Thyroid gland (tissue), 4 donors: Measurements from ENCODE around the gene CDK9. TPM values are rescaled to one million over a fixed set of nuclear protein-coding genes. Genes with fewer than 3 reads are reported as not detected.
"Not testable (repeated sequence)": the region's sequence is repeated elsewhere in the genome, so short reads cannot be mapped to it uniquely, and the experiment has no call there.

ENCODE experiments used
- DNase-seq, 2 donors: peaks; one replicate each; pipeline ENCODE4 v3.0.0-alpha.2; 2019
- H3K27ac ChIP-seq, 3 donors: fragments of 200-600 bp; sonication (generic); 1 replicate in 2 of 3; 2 replicates in 1 of 3; pipeline ENCODE4 v1.5.1; 2016 to 2019; ENCODE audit warnings: mild to moderate bottlenecking in 1 of 3, moderate library complexity in 1 of 3
- H3K27me3 ChIP-seq: fragments of 200-600 bp; sonication (generic); one replicate; pipeline ENCODE4 v1.5.1; 2019
- H3K36me3 ChIP-seq, 2 donors: fragments of 200-600 bp; sonication (generic); one replicate each; pipeline ENCODE4 v1.5.1; 2016 to 2019
- H3K4me1 ChIP-seq, 2 donors: fragments of 200-600 bp; sonication (generic); one replicate each; pipeline ENCODE4 v1.5.1; 2017 to 2019
- H3K4me3 ChIP-seq, 3 donors: fragments of 200-600 bp; sonication (generic); replicated peaks in 1 of 3; 1 replicate in 2 of 3; 2 replicates in 1 of 3; pipeline ENCODE4 v1.5.1; 2016; ENCODE audit warnings: mild to moderate bottlenecking in 1 of 3
- H3K9me3 ChIP-seq: fragments of 200-600 bp; sonication (generic); one replicate; pipeline ENCODE4 v1.5.1; 2017
- CTCF ChIP-seq, 6 experiments: fragments of 200-600 bp in 3 of 6; fragments of 450-650 bp in 3 of 6; sonication (generic) in 3 of 6; IDR thresholded peaks; one replicate each; pipeline ENCODE4 v1.5.1; 2016 to 2019; ENCODE audit warnings: antibody characterized with exemption in 6 of 6, mild to moderate bottlenecking in 2 of 6, inconsistent platforms in 1 of 6, moderate library complexity in 1 of 6
- POLR2A ChIP-seq, 2 donors: fragments of 450-650 bp; IDR thresholded peaks; one replicate each; pipeline ENCODE4 v1.6.1; 2017; ENCODE audit warnings: antibody characterized with exemption in 2 of 2, mild to moderate bottlenecking in 2 of 2, moderate library complexity in 1 of 2
- WGBS, 2 donors: methylation state at CpG; one replicate each; pipeline ENCODE4 v1.1.5; 2017; 5-methylcytosine and 5-hydroxymethylcytosine counted together
- intact Hi-C: fragments of 100-400 bp; cut with DNase I; formaldehyde crosslinking; loops from one replicate; pipeline ENCODE4 v1.15.1; 2023
- total RNA-seq, 4 donors: library from RNA; depleted of rRNA; stranded (reverse); fragments of >200 nt; gene quantifications; one replicate each; pipeline ENCODE4 v1.2.3, GENCODE V29; 2016

CDK9 gene
- total RNA-seq, 4 donors from 2014 or later = 47.5 to 85.2 (median 78.3) TPM

- H3K9me3 ChIP-seq = no peaks in the 10 kb centered on the region
- intact Hi-C loops = no loop called here
- WGBS, 2 donors = 60 to 74% methylated on average over 5 to 15 of the region's 17 CpGs
- peak overlapping the region in 2 of 3 donors; percentile 28 to 36 for H3K27ac ChIP-seq
- no peaks in the 10 kb centered on the region for H3K27me3 ChIP-seq
- no peaks in the 10 kb centered on the region for H3K36me3 ChIP-seq
- TF ChIP-seq CTCF (IDR thresholded peaks at IDR 0.05) (no peak), POLR2A (IDR thresholded peaks at IDR 0.05) (no peak)
- H3K4me1 ChIP-seq = peaks cover 0 to 19% of the 10 kb centered on the region in 2 donors
- no peak for DNase-seq
- no peak overlapping the region for H3K4me3 ChIP-seq
Observed at GRCh38 chr9:127779136-127779981, 6.5 kb upstream of the CDK9 start.

DNA sequence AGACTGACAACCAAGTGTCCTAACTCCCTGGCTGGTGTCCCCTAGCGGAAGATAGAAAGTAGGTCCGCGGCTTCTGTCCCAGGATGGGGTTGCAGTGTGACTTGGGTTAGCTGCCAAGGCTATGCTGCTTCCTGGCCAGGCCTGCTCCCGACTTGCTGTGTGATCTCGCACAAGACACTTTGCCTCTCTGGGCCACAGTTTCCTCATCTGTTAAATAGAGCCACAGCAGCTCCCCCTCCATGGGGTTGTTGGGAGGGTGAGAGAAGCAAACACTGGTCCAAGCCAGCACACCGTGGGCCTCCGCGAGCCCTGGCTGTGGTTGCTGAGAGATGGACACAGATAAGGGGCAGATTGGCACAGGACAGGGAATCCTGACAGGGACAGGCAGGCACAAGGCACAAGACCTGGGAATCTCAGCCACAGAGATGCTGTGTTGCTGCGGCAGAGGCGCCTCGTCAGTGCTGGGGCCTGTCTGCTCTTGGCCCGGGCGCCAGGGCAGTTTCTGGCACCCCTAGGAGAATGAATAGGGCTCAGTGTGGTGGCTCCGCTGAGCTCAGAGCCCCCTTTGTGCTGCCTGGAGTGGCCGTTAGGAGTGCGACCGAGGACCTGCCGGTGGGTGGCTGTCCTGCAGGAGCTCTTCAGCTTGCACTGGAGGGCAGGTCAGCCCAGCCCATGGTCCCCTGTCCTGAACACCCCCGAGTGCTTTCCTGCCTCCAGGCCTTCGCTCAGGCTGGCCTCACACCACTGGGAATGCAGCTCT is 5.5 kb upstream of the CDK9 start:
- Histone ChIP-seq H3K4me3 (no peak overlapping the region), H3K27me3 (no peaks in the 10 kb centered on the region), H3K4me1 (peaks cover 0 to 23% of the 10 kb centered on the region in 2 donors), H3K27ac (no peak overlapping the region), H3K36me3 (no peaks in the 10 kb centered on the region), H3K9me3 (no peaks in the 10 kb centered on the region)
- TF ChIP-seq POLR2A (IDR thresholded peaks at IDR 0.05) = no peak
- 71 to 74% methylated on average over 14 to 15 of the region's 20 CpGs for WGBS, 2 donors
- DNase-seq = no peak
- intact Hi-C loops = loop anchor here (5.0 to 10.0 kb wide), 3 partner anchors 43 to 188 kb away; partner anchors contain the start of gene TOR2A

DNA sequence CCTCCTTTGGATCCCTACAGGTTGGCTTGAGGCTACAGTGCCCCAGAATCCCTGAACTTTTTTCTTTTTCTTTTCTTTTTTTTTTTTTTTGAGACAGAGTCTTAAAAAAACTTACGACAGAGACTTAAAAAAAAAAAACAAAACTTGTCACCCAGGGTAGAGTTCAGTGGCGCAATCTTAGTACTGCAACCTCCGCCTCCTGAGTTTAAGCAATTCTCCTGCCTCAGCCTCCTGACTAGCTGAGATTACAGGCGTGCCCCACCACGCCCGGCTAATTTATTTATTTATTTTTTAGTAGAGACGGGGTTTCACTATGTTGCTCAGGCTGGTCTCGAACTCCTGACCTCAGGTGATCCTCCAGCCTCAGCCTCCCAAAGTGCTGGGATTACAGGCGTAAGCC is 4.9 kb upstream of the CDK9 start:
- H3K4me3 ChIP-seq, H3K9me3 ChIP-seq, H3K27me3 ChIP-seq, H3K27ac ChIP-seq, DNase-seq, H3K36me3 ChIP-seq: not testable (repeated sequence)
- peaks cover 0 to 23% of the 10 kb centered on the region in 2 donors for H3K4me1 ChIP-seq
- WGBS, 2 donors = 91 to 96% methylated on average over 9 of the region's 9 CpGs
- intact Hi-C loops = loop anchor here (5.0 to 10.0 kb wide), 3 partner anchors 44 to 189 kb away; partner anchors contain the start of gene TOR2A

- no peaks in the 10 kb centered on the region for H3K27me3 ChIP-seq
- H3K9me3 ChIP-seq = no peaks in the 10 kb centered on the region
- intact Hi-C loops = loop anchor here (5.0 to 10.0 kb wide), 3 partner anchors 45 to 190 kb away; partner anchors contain the start of gene TOR2A
- no peak overlapping the region for H3K27ac ChIP-seq
- peaks cover 3 to 25% of the 10 kb centered on the region in 2 donors for H3K4me1 ChIP-seq
- H3K4me3 ChIP-seq = no peak overlapping the region
- no peak for DNase-seq
- no peaks in the 10 kb centered on the region for H3K36me3 ChIP-seq
- 92 to 98% methylated on average over 4 of the region's 4 CpGs for WGBS, 2 donors
- TF ChIP-seq POLR2A (IDR thresholded peaks at IDR 0.05) = no peak
- TF ChIP-seq CTCF (IDR thresholded peaks at IDR 0.05) = no peak
Observed at GRCh38 chr9:127781806-127782205, 4.0 kb upstream of the CDK9 start.

GRCh38 chr9:127783111-127784008 is 2.5 kb upstream of the CDK9 start:
- Histone ChIP-seq H3K9me3 (no peaks in the 10 kb centered on the region), H3K4me3 (no peak overlapping the region), H3K27me3 (no peaks in the 10 kb centered on the region), H3K36me3 (peaks cover 13% of the 10 kb centered on the region in 2 donors), H3K27ac (peak overlapping the region in 2 of 3 donors; percentile 28 to 87), H3K4me1 (peaks cover 8 to 32% of the 10 kb centered on the region in 2 donors)
- 67 to 78% methylated on average over 12 to 18 of the region's 20 CpGs for WGBS, 2 donors
- intact Hi-C loops = loop anchor here (5.0 to 10.0 kb wide), 3 partner anchors 46 to 191 kb away; partner anchors contain the start of gene TOR2A
- TF ChIP-seq CTCF (IDR thresholded peaks at IDR 0.05) (no peak), POLR2A (IDR thresholded peaks at IDR 0.05) (no peak)
- peak in 1 of 2 donors; percentile 40 for DNase-seq
